Measurements from ENCODE around the gene KCNMA1.

Gene KCNMA1

DNA sequence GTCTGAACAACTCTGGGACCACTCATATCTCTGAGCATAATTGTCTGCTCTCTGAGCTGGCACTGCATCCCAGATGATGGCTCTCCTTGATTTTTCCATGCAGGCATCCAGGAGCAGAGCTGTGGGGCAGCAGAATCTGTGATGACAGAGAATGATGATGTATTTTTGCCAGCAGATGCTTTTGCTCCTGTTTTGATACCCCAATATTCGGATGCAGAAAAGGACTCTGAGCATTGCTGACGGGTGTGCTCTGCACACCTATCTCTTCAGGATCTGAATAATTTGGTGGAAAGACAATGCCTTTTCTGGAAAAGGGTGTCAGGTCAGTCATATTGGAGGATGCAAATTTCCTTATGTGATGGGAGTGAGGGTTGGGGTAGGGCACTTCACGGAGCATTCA is 735.9 kb downstream of the KCNMA1 start:
- no peak for DNase-seq

DNA sequence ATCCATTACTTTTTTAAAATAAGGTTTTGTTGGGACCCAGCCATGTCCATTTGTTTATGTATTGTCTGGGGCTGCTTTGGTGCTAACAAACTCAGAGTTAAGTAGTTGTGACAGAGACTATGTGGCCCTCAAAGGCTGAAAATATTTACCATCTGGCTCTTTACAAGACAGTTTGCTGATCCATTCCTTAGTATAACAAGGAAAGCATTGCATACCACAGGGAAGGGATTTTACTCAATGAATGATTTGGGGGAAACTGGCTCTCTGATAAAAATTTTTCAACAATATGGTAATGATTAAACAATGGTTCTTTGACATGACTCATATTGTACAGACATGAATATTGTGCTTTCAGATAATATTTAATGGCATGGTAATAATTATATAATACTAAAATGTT is 738.1 kb downstream of the KCNMA1 start:
- DNase-seq: no peak

DNA sequence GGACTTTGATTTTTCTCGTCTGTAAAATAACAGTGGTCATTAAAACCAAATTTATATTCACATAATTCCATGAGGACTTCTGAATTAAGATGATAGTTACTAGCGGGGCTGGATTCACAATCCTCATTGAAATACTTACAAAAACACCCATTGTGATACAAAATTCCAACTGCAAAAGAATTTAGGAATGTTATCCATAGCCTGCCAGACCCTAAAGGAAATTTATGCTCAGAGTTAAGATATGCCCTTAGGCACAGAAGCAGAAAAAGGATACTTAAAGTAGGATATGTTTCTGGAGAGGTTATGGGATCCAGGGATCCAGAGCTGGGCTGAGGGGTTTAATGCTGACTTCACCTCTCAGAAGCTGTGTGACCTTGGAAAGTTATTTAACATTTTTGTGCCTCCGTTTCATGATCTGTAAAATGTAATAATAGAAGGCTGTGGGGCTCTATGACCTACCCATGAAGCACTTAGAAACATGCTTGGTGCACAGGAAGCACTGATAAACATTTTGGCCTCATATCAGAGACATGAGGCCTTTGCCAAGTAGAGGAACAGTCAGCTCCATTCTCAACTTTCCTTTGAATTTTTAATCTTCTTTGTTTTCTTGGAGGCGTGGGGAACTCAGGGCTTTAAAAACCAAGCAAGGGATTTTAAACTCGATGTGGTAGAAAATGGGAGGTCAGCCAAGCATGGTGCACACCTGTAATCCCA is 744.7 kb downstream of the KCNMA1 start:
- DNase-seq: no peak

DNA sequence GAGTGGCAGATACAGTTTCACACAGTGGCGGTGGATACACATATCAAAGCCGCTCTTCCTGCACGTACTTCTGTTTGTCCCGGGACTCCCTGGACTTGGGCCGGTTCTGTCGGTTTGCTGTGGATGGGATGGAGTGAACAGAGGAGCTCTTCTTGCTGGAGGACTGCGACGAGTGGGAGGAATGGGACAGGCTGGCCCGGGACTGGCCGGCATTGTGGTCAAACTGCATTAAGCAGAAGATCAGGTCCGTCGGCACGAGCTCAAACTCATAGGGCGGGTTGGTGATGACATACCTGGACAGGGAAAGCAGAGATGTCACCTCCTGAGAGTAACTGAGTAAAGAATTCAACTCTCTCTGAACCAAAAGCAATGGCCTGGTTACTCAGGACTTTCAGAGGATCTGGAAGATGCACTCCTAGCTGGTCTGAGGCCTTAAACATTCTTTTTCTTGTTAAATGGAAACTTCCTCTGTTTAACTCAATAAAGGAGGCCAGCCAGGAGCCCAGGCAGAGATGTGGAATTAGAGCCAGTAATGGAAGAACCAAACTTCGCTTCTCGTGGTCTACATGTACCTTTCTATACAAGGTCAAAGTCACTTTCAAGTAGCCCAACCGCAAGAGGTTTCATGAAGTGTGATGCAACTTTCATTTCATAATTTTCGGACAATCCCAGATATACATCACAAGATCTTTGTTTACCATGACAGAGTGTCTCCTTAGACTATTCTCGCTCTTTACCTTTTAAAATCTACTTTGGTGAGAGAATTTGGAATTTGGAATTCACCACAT is 750.2 kb downstream of the KCNMA1 start:
- DNase-seq: no peak

DNA sequence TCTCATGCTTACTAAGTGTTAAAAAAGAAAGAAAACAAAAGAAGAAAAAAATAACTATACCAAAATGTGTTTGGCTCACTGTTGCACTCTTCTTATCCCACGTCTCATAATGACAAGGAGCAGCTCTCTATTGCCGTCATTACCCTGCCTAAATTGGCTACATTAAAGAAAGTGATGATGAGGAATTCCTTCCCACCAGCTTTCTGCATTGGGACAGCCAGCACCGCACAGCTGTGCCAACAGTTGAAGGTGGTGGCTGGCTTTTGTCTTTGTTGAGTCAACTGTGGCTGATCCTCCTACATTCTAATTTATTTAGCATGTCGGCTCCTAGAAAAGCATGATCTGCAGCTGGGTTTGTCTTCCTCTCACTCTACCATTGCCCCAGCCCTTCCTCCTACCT is 751.8 kb downstream of the KCNMA1 start:
- DNase-seq: no peak

DNA sequence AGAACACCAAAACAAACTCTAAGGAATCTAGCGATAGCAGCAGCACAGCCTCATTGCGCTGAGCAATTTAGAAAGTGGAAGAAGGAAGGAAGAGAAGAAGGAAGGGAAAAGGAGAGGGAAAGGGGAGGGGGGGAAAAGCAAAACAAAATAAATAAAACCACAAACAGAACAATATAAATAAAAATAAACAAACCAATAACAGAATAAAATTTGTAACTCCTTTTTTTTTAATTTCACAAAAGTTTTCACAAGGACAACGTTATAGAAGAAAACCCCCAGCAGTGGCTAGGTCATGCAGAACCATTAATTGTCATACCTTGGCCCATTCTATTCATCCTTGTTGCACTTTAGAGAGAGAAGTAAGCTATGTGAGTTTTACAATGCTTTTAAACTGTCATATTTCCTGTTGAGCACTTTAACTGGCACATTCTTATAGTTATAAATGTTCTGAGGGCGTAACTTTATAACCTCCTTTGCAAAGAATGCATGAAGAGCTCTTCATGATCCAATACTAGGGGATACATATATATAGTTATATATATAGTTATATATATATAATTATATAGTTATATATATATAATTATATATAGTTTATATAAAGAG is 752.8 kb downstream of the KCNMA1 start:
- DNase-seq: no peak

DNA sequence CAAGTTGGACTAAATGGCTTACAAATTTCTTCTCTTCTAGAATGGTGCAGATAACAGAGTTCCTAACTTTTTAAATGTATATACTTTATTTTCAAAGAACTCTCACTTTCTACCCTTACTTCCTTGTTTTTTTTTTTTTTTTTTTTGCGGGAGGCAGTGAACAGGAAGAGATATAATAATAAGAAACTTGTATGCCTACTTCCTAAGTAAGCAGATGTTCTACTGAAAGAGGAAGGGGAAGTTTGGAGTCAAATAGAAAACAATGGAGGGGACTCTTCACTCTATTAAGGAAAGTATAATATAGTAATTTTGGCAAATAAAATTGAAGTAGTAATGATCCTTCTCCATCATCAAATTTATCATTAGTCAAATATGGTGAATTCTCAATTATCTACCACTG is 754.0 kb downstream of the KCNMA1 start:
- DNase-seq: no peak

DNA sequence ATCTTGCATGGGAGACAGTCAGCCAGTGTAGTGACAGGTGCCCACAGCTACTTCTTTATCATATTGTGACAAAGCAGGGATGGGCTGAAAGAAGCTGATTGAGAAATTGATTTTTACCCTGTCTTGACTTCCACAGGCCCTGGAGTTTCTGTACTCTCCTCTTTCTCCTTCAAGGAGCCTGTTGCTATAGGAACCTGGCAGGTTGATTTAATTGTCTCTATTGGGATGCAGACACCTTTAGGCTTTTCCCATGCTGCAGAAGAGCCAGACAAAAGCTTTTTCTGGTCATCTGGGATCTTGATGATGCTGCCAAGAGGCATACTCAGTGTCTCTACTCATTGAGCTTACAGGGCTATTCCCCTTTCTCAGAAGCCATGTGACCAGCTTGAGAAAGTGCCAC is 754.8 kb downstream of the KCNMA1 start:
- DNase-seq: no peak

DNA sequence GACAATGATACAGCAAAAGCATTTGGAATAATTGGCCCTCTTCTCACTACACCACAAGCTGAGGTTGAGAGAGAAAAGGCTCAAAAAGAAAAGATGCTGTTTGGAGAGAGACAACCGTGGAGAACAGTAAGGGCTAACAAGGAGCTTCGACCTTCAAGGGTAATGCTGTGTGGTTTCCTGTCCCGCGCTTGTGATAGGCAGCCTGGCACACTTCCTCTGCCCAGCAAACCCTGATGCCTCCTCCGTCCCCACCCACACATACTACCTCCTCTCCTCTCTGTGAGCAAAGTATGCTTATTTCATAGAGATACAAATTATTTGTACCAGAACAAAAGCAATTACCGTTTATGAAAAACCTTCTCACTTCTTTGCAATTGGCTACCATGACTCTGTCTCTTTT is 755.4 kb downstream of the KCNMA1 start:
- DNase-seq: no peak

DNA sequence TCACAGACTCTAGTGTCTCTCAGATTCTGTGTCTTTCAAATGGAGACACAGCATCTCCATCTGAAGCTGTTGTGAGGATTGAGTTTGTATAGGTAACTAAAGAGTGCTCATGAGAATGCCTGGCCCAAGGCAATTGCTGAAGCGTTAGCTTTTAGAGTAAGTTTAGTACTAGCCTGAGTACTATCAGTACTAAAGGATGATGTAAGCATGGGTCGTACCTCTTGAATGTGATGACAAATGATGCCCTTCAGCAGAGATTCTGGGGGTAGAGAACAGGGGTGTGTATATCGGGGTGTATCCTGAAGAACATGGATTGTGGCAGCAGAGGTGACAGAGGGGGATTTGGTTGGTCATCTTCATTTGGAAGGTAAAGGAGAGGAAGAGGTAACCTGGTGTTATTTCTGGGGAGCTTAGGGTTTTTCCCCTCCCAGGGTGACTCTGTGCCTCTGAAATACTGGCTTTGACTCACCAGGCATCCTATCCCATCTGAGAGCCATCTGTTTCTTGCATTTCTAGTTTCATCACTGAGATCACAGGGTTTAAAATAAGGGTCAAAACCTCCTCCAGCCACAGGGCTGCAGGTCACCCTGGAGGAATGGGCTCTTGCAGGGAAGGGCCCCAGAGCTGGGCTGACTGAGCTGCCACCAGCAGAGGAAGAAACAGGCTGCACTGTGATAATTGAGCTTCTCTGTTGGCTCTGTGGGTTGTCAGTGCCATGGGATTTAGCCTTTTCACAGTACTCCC is 756.0 kb downstream of the KCNMA1 start:
- no peak for DNase-seq

DNA sequence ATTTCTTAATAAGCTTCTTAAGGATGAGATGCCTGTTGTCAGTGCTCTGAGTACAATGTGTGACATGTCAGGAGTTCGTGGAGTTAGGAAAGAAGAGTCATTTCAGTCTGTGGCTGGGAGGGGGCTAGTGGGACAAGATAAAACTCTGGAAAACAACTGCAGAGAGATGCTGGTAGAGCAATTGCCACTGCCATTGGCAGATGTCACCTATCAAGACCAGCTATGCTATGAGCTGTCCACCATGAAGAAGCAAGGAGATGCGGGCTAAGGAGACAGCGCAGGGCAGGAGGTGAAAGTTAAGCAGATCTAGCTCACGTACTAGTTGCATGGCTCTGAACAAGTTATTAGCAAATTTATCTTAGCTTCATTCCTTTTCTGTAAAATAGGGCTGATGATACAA is 756.7 kb downstream of the KCNMA1 start:
- DNase-seq: no peak

DNA sequence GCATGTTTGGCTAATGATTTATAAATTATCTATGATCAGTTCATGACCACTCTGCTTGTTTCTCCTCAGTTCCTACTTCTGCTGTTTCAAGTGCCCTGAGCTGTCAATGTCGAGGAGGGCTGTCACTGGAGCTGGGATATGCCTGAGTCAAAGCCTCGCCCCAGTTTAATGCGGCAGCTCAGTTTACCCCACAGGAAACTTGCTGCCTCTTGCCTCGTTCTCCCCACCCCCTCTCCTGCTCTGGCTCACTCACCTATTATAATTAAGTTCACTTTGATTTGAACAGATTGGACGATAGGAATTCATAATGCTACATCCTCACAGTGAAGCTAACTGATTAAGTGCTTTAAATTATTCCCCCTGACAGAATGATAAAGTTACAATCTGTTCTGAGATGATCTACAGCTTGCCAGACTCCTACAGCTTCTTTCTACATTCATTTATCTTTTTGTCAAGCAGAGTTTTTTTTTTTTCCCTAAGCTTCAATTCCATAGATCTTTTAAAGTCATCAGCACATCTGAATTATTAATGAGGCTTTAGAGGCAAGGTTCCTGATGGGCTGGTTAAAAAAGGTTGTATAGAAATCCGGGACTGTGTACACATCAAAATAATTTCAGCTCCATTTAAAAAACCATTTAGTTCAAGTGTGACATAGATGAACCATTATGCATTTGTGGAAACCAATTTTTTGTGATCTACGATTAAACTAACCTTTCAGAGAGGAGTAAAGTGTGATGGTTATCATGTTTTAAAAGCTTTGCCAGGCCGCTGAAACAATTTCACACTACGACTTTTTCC is 758.3 kb downstream of the KCNMA1 start:
- DNase-seq: no peak

DNA sequence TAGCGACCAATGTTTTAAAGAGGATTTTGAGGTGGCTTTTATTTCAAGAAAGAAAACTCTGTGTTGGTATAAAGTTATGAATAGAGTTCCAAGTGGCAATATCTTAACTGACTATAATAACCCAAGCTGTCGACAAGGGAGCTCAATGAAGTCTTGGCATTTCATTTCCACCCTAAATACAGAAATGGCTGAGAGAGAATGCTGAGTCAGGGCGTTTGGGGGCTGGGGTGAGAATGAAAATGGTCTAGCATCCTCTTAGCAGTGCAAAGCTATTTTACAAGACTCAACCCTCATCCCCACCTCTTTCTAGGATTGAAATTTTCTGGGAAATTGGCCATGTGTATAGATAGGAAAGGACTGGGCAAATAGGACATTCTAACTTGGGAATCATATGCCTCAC is 759.1 kb downstream of the KCNMA1 start:
- no peak for DNase-seq

DNA sequence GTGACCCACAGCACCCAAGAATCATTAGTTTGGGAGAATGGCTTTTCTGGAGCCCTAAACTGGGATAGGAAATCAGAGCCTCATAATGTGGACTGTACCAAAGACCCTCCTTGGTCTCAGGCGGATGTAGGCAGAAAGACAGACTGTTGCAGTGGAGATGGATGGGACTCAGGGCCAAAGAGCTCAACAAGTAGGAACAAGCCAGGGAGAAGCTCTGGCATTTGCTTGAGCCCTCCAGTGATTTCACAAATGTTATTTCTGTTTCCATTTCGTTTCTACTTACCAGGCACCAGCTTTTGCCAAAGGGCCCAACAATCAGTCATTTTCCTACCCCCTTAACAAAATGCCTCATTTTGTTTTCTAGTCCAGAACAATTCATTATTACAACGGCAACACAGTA is 762.7 kb downstream of the KCNMA1 start:
- no peak for DNase-seq

DNA sequence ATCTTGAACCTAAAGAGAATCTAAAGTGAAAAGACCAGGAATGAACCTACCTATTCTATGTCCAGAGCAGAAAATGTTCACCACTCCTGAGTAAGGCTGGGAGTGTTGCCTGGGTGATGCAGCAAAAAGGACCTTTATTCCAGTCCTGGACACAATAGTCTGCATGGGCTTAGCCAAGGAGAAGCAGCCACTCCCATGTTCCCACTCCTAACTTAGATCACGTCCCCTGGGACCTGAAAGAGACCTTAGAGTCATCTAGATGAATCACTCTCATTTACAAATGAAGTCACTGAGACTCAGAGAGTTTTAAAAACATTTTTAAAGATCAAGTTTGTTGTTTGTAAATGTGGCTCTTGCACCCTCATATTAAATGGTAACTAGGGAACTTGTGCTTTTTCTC is 763.4 kb downstream of the KCNMA1 start:
- DNase-seq: no peak

DNA sequence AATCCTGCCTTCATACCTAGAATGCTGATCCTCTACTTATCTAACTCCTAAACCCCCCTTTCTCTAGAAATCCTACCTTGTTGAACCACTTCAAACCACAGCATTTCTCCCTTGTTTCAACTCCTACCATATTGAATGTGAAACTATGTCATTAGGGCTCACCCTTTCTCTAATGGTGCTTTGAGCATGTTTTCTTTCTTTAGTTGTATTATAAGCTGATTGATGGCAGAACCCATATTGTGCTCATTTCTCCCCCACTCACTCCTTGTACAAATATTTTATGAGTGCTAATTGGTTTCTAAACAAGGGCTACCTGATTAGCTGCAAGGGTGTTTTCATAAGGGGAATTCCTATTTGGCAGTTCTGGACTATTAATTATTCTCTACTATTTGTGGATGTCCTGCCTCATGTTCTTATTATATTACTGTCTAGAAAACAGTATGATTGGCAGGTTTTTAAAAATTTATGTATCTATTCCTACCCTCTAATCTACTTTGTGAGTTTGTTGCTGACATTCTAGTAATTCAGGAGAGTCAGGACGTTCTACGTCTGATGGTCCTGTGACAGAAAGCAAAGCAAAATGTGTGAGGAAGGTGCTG is 765.8 kb downstream of the KCNMA1 start:
- no peak for DNase-seq

DNA sequence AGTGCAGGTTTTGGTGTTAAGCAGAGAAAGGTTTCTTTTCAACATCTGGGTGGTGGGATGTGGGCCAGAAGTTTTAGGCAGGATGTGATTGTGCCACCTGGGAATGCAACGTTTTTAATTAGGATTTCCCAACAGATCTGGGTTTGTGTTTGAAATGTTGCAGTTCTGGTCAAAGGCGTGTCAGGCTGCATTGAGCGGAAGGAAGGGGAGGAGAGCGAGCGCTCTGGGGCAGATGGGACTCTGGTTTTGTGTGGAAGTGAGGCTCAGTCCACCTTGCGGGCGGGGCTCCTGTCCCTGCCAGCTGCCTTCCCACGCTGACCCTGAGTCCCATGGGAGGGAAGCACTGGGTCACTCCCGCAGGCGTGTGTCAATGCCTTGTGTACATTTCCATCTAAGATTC is 767.7 kb downstream of the KCNMA1 start:
- DNase-seq: no peak

DNA sequence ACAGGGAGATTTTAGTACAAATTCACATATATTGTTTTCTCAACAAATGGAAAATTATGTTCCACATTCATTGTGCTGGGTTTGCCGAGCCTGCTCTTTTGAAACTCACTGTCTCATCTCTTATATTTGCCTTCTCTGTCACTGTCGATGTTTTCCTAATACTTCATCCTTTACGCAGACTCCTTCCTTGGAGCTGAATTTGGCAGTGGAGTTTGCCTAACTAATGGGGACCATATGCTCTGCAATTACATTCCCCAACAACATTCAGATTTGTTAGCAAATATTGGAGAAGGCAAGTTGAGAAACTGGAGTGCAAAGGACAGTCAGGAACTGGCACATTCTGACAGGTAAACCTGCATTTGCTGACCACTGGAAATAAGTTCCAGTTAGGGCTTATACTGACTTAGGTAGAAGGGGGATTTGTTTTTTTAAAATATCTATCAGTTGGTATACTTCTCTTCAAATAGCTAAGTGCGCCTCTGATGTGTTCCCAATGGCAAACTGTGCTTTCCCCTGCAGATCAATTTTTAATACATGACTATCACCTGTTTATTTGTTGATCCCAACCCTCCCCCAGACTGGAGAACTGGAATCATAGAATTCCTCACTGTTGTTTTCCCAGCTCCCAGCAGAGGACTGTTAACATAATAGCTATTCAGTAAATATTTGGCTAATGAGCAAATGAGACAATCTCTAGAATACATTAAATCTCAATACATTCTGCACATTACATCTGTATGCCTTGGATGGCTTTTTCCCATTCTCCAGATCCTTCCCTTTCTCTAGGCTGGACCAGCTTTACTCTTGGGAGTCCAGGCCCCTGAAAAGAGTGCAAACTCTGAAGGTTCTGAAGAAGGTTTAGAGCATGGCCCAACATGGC is 769.3 kb downstream of the KCNMA1 start:
- no peak for DNase-seq

DNA sequence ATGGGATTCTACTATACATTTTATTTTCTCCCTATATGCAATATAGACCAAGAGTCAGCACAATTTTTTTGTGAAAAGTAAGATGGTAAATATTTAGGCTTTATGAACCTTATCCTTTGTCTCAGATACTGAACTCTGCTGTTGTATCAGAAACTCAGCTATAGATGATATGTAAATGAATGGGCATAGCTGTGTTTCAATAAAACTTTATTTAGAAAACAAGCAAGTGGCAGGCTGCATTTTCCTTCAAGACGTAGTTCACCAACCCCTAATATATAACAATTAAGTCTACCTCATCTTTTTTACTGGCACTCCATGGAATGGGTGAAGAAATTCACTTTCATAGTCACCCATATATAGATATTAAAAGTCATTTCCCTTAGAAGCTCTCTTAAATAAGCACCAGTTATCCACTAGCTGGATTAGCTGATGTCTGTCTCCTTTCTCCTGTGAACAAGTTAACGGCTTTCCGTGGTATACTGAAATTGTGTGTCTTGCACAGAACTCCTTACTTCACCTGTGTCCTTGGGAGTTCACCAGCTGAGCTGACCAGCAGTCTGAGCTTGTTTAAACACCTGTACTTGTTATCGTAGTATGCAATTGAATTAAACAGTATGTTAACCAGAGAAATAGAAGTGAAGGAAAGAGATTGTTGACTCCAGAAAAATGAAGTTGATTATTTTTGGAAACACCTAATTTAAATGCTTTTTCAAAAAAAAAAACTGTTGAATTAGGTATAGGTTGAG is 770.6 kb downstream of the KCNMA1 start:
- no peak for DNase-seq

DNA sequence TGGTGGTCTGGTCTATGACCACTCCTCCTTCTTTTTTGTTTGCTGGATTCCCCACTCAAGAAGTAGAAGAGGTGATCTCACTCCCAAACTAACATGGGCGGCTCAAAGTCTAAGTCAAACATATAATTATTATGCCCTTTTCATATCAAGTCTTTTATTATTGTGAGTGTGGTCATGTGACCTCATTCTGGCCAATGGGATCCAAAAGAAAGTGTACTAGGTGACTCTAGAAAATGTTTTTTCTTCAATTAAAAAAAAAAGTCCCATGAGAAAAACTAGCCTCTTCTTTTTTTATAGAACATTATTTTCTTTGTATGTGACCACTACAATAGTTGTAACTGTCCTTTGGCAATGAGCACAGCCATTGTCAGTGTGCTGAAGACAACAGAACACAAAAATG is 772.7 kb downstream of the KCNMA1 start:
- DNase-seq: no peak
